Nephron progenitor cell (in vitro differentiated cells): ENCODE results near the gene SS18L1.
A peak's percentile ranks its signal among the peaks of the same experiment; 100 is the strongest.
"Not testable (repeated sequence)": the region's sequence is repeated elsewhere in the genome, so short reads cannot be mapped to it uniquely, and the experiment has no call there.

ENCODE experiments used
- DNase-seq: peaks from one replicate; pipeline ENCODE4 v3.0.0; 2021
- H3K27ac Mint-ChIP-seq: 2 replicates; pipeline ENCODE4 v1.8.0; 2021; ENCODE audit warnings: mild to moderate bottlenecking, moderate library complexity, mixed read lengths
- H3K27me3 Mint-ChIP-seq: 2 replicates; pipeline ENCODE4 v1.8.0; 2021; ENCODE audit warnings: mild to moderate bottlenecking, low read depth, mixed read lengths; ENCODE audit not compliant: poor library complexity
- H3K36me3 Mint-ChIP-seq: 2 replicates; pipeline ENCODE4 v1.8.0; 2021; ENCODE audit warnings: low read depth, mixed read lengths
- H3K4me1 Mint-ChIP-seq: 2 replicates; pipeline ENCODE4 v1.8.0; 2021; ENCODE audit warnings: mixed read lengths
- H3K4me3 Mint-ChIP-seq: 2 replicates; pipeline ENCODE4 v1.8.0; 2021; ENCODE audit warnings: mild to moderate bottlenecking, moderate library complexity, mixed read lengths
- H3K9me3 Mint-ChIP-seq: 2 replicates; pipeline ENCODE4 v1.8.0; 2021; ENCODE audit warnings: mild to moderate bottlenecking, moderate library complexity, mixed read lengths
- CTCF ChIP-seq: fragments of 200-600 bp; sonication (generic); IDR thresholded peaks from 2 replicates; pipeline ENCODE4 v1.5.0; 2021; ENCODE audit warnings: antibody characterized with exemption

The SS18L1 gene

GRCh38 chr20:62147125-62147524, 3.6 kb downstream of the SS18L1 start:
- DNase-seq = no peak
- Mint-ChIP-seq H3K4me1 (peaks cover 41% of the 10 kb centered on the region), H3K4me3 (no peak overlapping the region), H3K27me3 (no peaks in the 10 kb centered on the region), H3K36me3 (peaks cover 33% of the 10 kb centered on the region), H3K27ac (no peak overlapping the region), H3K9me3 (peaks cover 4% of the 10 kb centered on the region)
- TF ChIP-seq CTCF = no peak

- no peak overlapping the region for H3K27ac Mint-ChIP-seq
- H3K4me3 Mint-ChIP-seq = no peak overlapping the region
- peaks cover 37% of the 10 kb centered on the region for H3K36me3 Mint-ChIP-seq
- TF ChIP-seq CTCF = no peak
- H3K4me1 Mint-ChIP-seq = peaks cover 38% of the 10 kb centered on the region
- no peaks in the 10 kb centered on the region for H3K27me3 Mint-ChIP-seq
- H3K9me3 Mint-ChIP-seq = peaks cover 8% of the 10 kb centered on the region
- DNase-seq = no peak
These were observed 4.0 kb downstream of the SS18L1 start for GRCh38 chr20:62147528-62147927.

GRCh38 chr20:62148383-62148782, 4.8 kb downstream of the SS18L1 start:
- not testable (repeated sequence) for H3K27ac Mint-ChIP-seq, DNase-seq, H3K4me3 Mint-ChIP-seq, H3K27me3 Mint-ChIP-seq
- H3K9me3 Mint-ChIP-seq = peaks cover 15% of the 10 kb centered on the region
- H3K4me1 Mint-ChIP-seq = peaks cover 38% of the 10 kb centered on the region
- H3K36me3 Mint-ChIP-seq = peaks cover 46% of the 10 kb centered on the region

GRCh38 chr20:62148908-62149314, 5.3 kb downstream of the SS18L1 start:
- H3K4me1 Mint-ChIP-seq = peaks cover 38% of the 10 kb centered on the region
- H3K9me3 Mint-ChIP-seq = peaks cover 21% of the 10 kb centered on the region
- peaks cover 2% of the 10 kb centered on the region for H3K27me3 Mint-ChIP-seq
- TF ChIP-seq CTCF = no peak
- no peak overlapping the region for H3K4me3 Mint-ChIP-seq
- H3K27ac Mint-ChIP-seq = no peak overlapping the region
- H3K36me3 Mint-ChIP-seq = peaks cover 51% of the 10 kb centered on the region
- DNase-seq = no peak

GRCh38 chr20:62149532-62150309, 6.2 kb downstream of the SS18L1 start:
- peaks cover 22% of the 10 kb centered on the region for H3K9me3 Mint-ChIP-seq
- H3K4me1 Mint-ChIP-seq = peaks cover 34% of the 10 kb centered on the region
- peaks cover 59% of the 10 kb centered on the region for H3K36me3 Mint-ChIP-seq
- peak overlapping the region; percentile 90 for H3K27ac Mint-ChIP-seq
- H3K4me3 Mint-ChIP-seq = no peak overlapping the region
- no peak for TF ChIP-seq CTCF
- no peak for DNase-seq
- peaks cover 6% of the 10 kb centered on the region for H3K27me3 Mint-ChIP-seq

- Mint-ChIP-seq H3K36me3 (peaks cover 64% of the 10 kb centered on the region), H3K27me3 (peaks cover 9% of the 10 kb centered on the region), H3K4me1 (peaks cover 31% of the 10 kb centered on the region), H3K4me3 (no peak overlapping the region), H3K27ac (peak overlapping the region; percentile 36), H3K9me3 (peaks cover 22% of the 10 kb centered on the region)
- no peak for DNase-seq
- no peak for TF ChIP-seq CTCF
These were observed 6.7 kb downstream of the SS18L1 start for GRCh38 chr20:62150310-62150575.
